ENCODE data around the gene PCDHGA11.

- TF ChIP-seq, protein P1, sequence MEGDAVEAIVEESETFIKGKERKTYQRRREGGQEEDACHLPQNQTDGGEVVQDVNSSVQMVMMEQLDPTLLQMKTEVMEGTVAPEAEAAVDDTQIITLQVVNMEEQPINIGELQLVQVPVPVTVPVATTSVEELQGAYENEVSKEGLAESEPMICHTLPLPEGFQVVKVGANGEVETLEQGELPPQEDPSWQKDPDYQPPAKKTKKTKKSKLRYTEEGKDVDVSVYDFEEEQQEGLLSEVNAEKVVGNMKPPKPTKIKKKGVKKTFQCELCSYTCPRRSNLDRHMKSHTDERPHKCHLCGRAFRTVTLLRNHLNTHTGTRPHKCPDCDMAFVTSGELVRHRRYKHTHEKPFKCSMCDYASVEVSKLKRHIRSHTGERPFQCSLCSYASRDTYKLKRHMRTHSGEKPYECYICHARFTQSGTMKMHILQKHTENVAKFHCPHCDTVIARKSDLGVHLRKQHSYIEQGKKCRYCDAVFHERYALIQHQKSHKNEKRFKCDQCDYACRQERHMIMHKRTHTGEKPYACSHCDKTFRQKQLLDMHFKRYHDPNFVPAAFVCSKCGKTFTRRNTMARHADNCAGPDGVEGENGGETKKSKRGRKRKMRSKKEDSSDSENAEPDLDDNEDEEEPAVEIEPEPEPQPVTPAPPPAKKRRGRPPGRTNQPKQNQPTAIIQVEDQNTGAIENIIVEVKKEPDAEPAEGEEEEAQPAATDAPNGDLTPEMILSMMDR (IDR thresholded peaks at IDR 0.05; ENCODE audit: insufficient read depth, low read length): no peak
- no peak for TF ChIP-seq POLR2AphosphoS5 (IDR thresholded peaks at IDR 0.05; ENCODE audit: low read depth)
- no peak for TF ChIP-seq REST (IDR thresholded peaks at IDR 0.05; ENCODE audit: insufficient replicate concordance, low read depth)
These were observed 20.8 kb downstream of the PCDHGA11 start for GRCh38 chr5:141441571-141442170.

All from HL-60 (cell line).